GM12878 (cell line): ENCODE results near the gene ERN2. TPM values are rescaled to one million over a fixed set of nuclear protein-coding genes. Genes with fewer than 3 reads are reported as not detected.
A peak's percentile ranks its signal among the peaks of the same experiment; 100 is the strongest.

Experiments
- ATAC-seq: fragments of 200-7000 bp; cut with Tn5 transposase; 3 replicates; pipeline ENCODE4 v1.9.1; 2020; ENCODE audit warnings: mild to moderate bottlenecking, moderate library complexity
- BruUV-seq: library from RNA; stranded (reverse); fragments of 400-500 nt; replicated peaks from 2 replicates; lab custom pipeline; 2021; lab: Mats Ljungman, UMichigan
- CTCF ChIA-PET: fragments of 300-600 bp; sonication (Branson Sonifier 250); formaldehyde crosslinking; extraction: SDS; loops from one replicate; lab custom pipeline; 2021; ENCODE audit warnings: inconsistent platforms; lab: Yijun Ruan, JAX
- POLR2A ChIA-PET: fragments of 350-600 bp; formaldehyde crosslinking; extraction: SDS; loops from one replicate; lab custom pipeline; 2021; ENCODE audit warnings: inconsistent platforms; lab: Charles Lee
- RAD21 ChIA-PET: fragments of 300-600 bp; sonication (Branson Sonifier 250); formaldehyde crosslinking; loops from one replicate; lab custom pipeline; 2023; ENCODE audit warnings: antibody characterized with exemption; ENCODE audit not compliant: unreplicated experiment; lab: Charles Lee
- SMC1A ChIA-PET: fragments of 300-600 bp; sonication (Branson Sonifier 250); formaldehyde crosslinking; loops from one replicate; lab custom pipeline; 2023; ENCODE audit not compliant: unreplicated experiment, uncharacterized antibody; lab: Charles Lee
- DNase-seq: peaks from one replicate; pipeline ENCODE4 v3.0.0-alpha.2; 2011; ENCODE audit warnings: low read depth, low spot score
- FAIRE-seq: peaks from 3 replicates; lab custom pipeline; 2011; peaks lifted over from hg19 to GRCh38; lab: Jason Lieb, UNC
- H2AFZ ChIP-seq: 2 replicates; pipeline ENCODE4 v1.6.0; 2011; ENCODE audit warnings: low read depth, low read length, control low read depth; ENCODE audit not compliant: control insufficient read depth
- H3K27ac ChIP-seq: 2 replicates; pipeline ENCODE4 v1.5.1; 2011; ENCODE audit warnings: control low read depth; ENCODE audit not compliant: control insufficient read depth, insufficient read depth
- H3K27me3 ChIP-seq, 2 experiments: replicated peaks in 1 of 2; 2 replicates each; pipeline versions ENCODE4 v1.6.0 to v1.6.1; 2011; ENCODE audit warnings: low read length in 1 of 2; ENCODE audit not compliant: control insufficient read depth in 2 of 2, insufficient read depth in 2 of 2
- H3K36me3 ChIP-seq, 2 experiments: 2 replicates each; pipeline ENCODE4 v1.5.1; 2011; ENCODE audit warnings: low read length in 1 of 2; ENCODE audit not compliant: control insufficient read depth in 2 of 2, insufficient read depth in 2 of 2
- H3K4me1 ChIP-seq: 2 replicates; pipeline ENCODE4 v1.6.1; 2011; ENCODE audit warnings: mild to moderate bottlenecking, low read length, moderate library complexity, mixed read lengths; ENCODE audit not compliant: control insufficient read depth, insufficient read depth
- H3K4me2 ChIP-seq: 2 replicates; pipeline ENCODE4 v1.6.0; 2011; ENCODE audit warnings: control low read depth; ENCODE audit not compliant: control insufficient read depth, insufficient read depth
- H3K4me3 ChIP-seq: fragments of 200-600 bp; sonication (generic); 2 replicates; pipeline ENCODE4 v1.5.1; 2016
- H3K79me2 ChIP-seq: 2 replicates; pipeline ENCODE4 v1.6.0; 2011; ENCODE audit warnings: low read length; ENCODE audit not compliant: control insufficient read depth, insufficient read depth
- H3K9ac ChIP-seq: 2 replicates; pipeline ENCODE4 v1.8.0; 2011; ENCODE audit warnings: low read length, control low read depth, mixed read lengths; ENCODE audit not compliant: control insufficient read depth, insufficient read depth
- H3K9me3 ChIP-seq: replicated peaks from 3 replicates; pipeline ENCODE4 v1.5.1; 2011; ENCODE audit warnings: mild to moderate bottlenecking, low read length; ENCODE audit not compliant: control insufficient read depth, insufficient read depth
- H4K20me1 ChIP-seq: 2 replicates; pipeline ENCODE4 v1.6.0; 2011; ENCODE audit not compliant: control insufficient read depth, insufficient read depth
- ASH2L ChIP-seq: fragments of 300-600, 200-600 bp; sonication (generic); IDR thresholded peaks from 2 replicates; pipeline ENCODE4 v1.6.1; 2017; ENCODE audit warnings: low read depth, mild to moderate bottlenecking, borderline replicate concordance
- ATF7 ChIP-seq: fragments of 450-650 bp; IDR thresholded peaks from 2 replicates; pipeline ENCODE4 v1.6.1; 2016; ENCODE audit warnings: low read depth, mild to moderate bottlenecking
- BCL11A ChIP-seq: IDR thresholded peaks from 2 replicates; pipeline ENCODE4 v1.6.1; 2011; ENCODE audit warnings: low read depth, low read length
- BHLHE40 ChIP-seq, 2 experiments: fragments of 450-650 bp in 1 of 2; IDR thresholded peaks; 2 replicates each; pipeline ENCODE4 v1.6.1; 2011 to 2017; ENCODE audit warnings: low read depth in 2 of 2, borderline replicate concordance in 1 of 2, improper control_type of control experiment in 1 of 2, low read length in 1 of 2, mild to moderate bottlenecking in 1 of 2
- E4F1 ChIP-seq: fragments of 450-650 bp; IDR thresholded peaks from 2 replicates; pipeline ENCODE4 v1.6.1; 2018; ENCODE audit warnings: borderline replicate concordance, mild to moderate bottlenecking; ENCODE audit not compliant: partially characterized antibody
- HCFC1 ChIP-seq: fragments of 150-350 bp; IDR thresholded peaks from 2 replicates; pipeline ENCODE4 v1.6.1; 2014; ENCODE audit warnings: low read length
- NFXL1 ChIP-seq: fragments of 450-650 bp; IDR thresholded peaks from 2 replicates; pipeline ENCODE4 v1.6.1; 2017; ENCODE audit warnings: antibody characterized with exemption, mild to moderate bottlenecking, borderline replicate concordance
- NR2C2 ChIP-seq: IDR thresholded peaks from 2 replicates; pipeline ENCODE4 v1.6.1; 2011; ENCODE audit warnings: borderline replicate concordance, low read depth; ENCODE audit not compliant: control insufficient read depth, insufficient read length
- NRF1 ChIP-seq: conservative IDR thresholded peaks from 2 replicates; pipeline ENCODE4 v1.6.1; 2011; ENCODE audit warnings: mild to moderate bottlenecking, low read depth, low read length, improper control_type of control experiment
- RAD21 ChIP-seq: IDR thresholded peaks from 2 replicates; pipeline ENCODE4 v1.6.1; 2011; ENCODE audit warnings: mild to moderate bottlenecking, low read depth, low read length, moderate library complexity; ENCODE audit not compliant: insufficient read depth
- RELB ChIP-seq: fragments of 450-650 bp; IDR thresholded peaks from 2 replicates; pipeline ENCODE4 v1.6.1; 2017; ENCODE audit warnings: low read depth, mild to moderate bottlenecking, moderate library complexity
- SIX5 ChIP-seq: IDR thresholded peaks from 2 replicates; pipeline ENCODE4 v1.6.1; 2011; ENCODE audit warnings: mild to moderate bottlenecking, low read depth, low read length, moderate library complexity; ENCODE audit not compliant: severe bottlenecking
- SMC3 ChIP-seq: IDR thresholded peaks from 2 replicates; pipeline ENCODE4 v1.6.1; 2011; ENCODE audit warnings: low read length, improper control_type of control experiment, borderline replicate concordance
- ZBTB40 ChIP-seq: fragments of 450-650 bp; IDR thresholded peaks from 2 replicates; pipeline ENCODE4 v1.6.1; 2016; ENCODE audit warnings: mild to moderate bottlenecking, moderate library complexity, borderline replicate concordance
- ZNF384 ChIP-seq: IDR thresholded peaks from 2 replicates; pipeline ENCODE4 v1.6.1; 2012; ENCODE audit warnings: low read depth, mild to moderate bottlenecking, low read length, improper control_type of control experiment, borderline replicate concordance
- WGBS: methylation state at CpG from one replicate; pipeline ENCODE4 v1.1.6; 2016; ENCODE audit warnings: low lambda C conversion rate; ENCODE audit not compliant: insufficient replicate concordance, insufficient coverage; ENCODE audit errors: missing lambda C conversion rate; 5-methylcytosine and 5-hydroxymethylcytosine counted together
- in situ Hi-C: fragments of 300-500 bp; cut with MboI; formaldehyde crosslinking; loops from 9 replicates; pipeline ENCODE4 v1.14.3; 2018; ENCODE audit warnings: mixed read lengths
- intact Hi-C: fragments of 100-400 bp; cut with micrococcal nuclease; formaldehyde crosslinking; loops from one replicate; pipeline ENCODE4 v1.14.2; 2022; ENCODE audit not compliant: unreplicated experiment
- polyA plus RNA-seq, 11 experiments: library from polyadenylated mRNA; depleted of rRNA in 4 of 11; unstranded in 6 of 11; stranded (reverse) in 5 of 11; fragments of >200 nt; fragmentation: Nextera tagmentation in 4 of 11; fragmentation: Illumina TruSeq in 1 of 11; extraction: Ambion mirVana in 4 of 11; extraction: Trizol in 1 of 11; gene quantifications; 1 replicate in 1 of 11; 2 replicates in 10 of 11; pipeline versions ENCODE4 v1.2.1 to v1.2.3, GENCODE V29; 2011 to 2016; ENCODE audit warnings: inconsistent platforms in 2 of 11, missing spikeins in 2 of 11, low read depth in 1 of 11
- total RNA-seq, 4 experiments: library from RNA; depleted of rRNA in 3 of 4; stranded (reverse); fragments of >200 nt in 3 of 4; fragmentation: Illumina TruSeq in 1 of 4; extraction: Trizol in 1 of 4; gene quantifications; 2 replicates each; pipeline versions ENCODE4 v1.2.1 to v1.2.3, GENCODE V29; 2013 to 2021

Gene ERN2
- total and polyA plus RNA-seq, 10 of the 15 experiments (the other 5 are each of a cell fraction or from before 2014, with no cell fraction given): 0.06 to 0.95 (median 0.36) TPM; not detected in 5

GRCh38 chr16:23683487-23683886, 29.5 kb downstream of the ERN2 start (continued):
- TF ChIP-seq E4F1 (no peak), HCFC1 (no peak), ASH2L (no peak)

- H3K4me1 ChIP-seq: peaks cover 14% of the 10 kb centered on the region
- no peak overlapping the region for H2AFZ ChIP-seq
- H3K79me2 ChIP-seq: peaks cover 42% of the 10 kb centered on the region
- in situ Hi-C loops: no loop called here
- CTCF ChIA-PET: no interaction called here
- intact Hi-C loops: no loop called here
- no peak overlapping the region for H3K27ac ChIP-seq
- SMC1A ChIA-PET: no interaction called here
- H3K9me3 ChIP-seq: no peaks in the 10 kb centered on the region
- no peaks in the 10 kb centered on the region for H4K20me1 ChIP-seq
- H3K9ac ChIP-seq: no peak overlapping the region
- no peak for FAIRE-seq
- POLR2A ChIA-PET: interaction anchor here (1.1 kb wide), 1 partner anchor 10 kb away, joined by 3 read pairs; no protein-coding TSS in a partner anchor
- RAD21 ChIA-PET: no interaction called here
- H3K36me3 ChIP-seq: peaks cover 20 to 37% of the 10 kb centered on the region in 2 experiments
- DNase-seq: no peak
- ATAC-seq: no peak
- H3K4me3 ChIP-seq: no peak overlapping the region
- no TSS peak for BruUV-seq
- peak overlapping the region; percentile 12; the same call in 1 of the 2 replicates for H3K4me2 ChIP-seq
- no peaks in the 10 kb centered on the region for H3K27me3 ChIP-seq
- 100% methylated on average over 1 of the region's 1 CpG for whole genome bisulfite sequencing
- no peak for TF ChIP-seq NFXL1
- TF ChIP-seq BCL11A: no peak
- no peak for TF ChIP-seq ATF7
- TF ChIP-seq NR2C2: no peak
- TF ChIP-seq BHLHE40 (IDR thresholded peaks at IDR 0.05; ENCODE audit: borderline replicate concordance in 1 of 2, low read depth in 2 of 2, low read length in 1 of 2): no peak
- TF ChIP-seq RELB: no peak
- TF ChIP-seq SMC3: no peak
- no peak for TF ChIP-seq RAD21
- no peak for TF ChIP-seq NRF1
- TF ChIP-seq ZNF384: no peak
- no peak for TF ChIP-seq SIX5
- TF ChIP-seq ZBTB40: no peak
These were observed 30.8 kb downstream of the ERN2 start for GRCh38 chr16:23682181-23682580.
